ENCODE results near the gene RAD18.

DNA sequence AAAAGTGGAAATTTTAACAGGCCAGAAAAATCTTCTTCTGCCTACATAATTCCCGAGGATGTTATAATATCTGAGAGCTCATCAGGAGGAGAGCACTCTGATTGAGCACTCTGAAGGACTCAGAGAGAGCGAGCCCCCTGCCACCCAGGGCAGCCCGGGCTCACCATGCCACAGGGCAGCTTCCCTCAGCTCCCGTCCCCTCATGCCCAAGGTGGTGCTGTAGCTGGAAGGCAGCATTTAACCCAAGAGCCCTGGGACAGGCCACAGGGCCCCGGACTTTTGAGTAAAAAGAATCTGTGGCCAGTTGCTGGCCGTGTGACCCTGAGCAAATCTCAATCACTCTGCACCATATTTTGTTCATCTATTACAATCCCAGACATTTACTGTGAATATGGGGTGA is 23.5 kb upstream of the RAD18 start:
- TF ChIP-seq EZH2 (IDR thresholded peaks at IDR 0.05; ENCODE audit: borderline replicate concordance, low read length) (no peak), CTCF (conservative IDR thresholded peaks at IDR 0.05 in 1 of 2, IDR thresholded peaks at IDR 0.05 in 1 of 2; ENCODE audit: extremely low read depth in 1 of 2, insufficient read depth in 1 of 2, low read depth in 1 of 2, low read length in 2 of 2) (no peak)
